Measurements from ENCODE around the gene BANK1.

Gene BANK1

DNA sequence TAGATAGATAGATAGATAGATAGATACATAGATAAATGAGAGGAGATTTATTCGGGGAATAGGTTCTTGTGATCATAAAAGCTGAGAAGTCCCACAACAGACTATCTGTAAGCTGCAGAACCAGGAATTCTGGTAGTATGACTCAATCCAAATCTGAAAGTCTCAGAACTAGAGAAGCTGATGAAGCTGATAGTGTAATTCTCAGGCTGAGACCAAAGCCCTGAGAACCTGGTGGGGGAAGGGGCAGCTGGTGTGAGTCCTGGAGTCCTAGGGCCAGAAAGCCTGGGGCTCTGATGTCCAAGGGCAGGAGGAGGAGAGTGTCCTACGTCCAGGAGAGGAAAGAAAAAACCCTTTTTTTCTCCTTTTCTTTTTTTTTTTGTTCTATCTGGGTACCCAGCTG, 8.0 kb upstream of the BANK1 start:
- H3K27me3 ChIP-seq (ENCODE audit: control insufficient read depth in 5 of 5, insufficient read depth in 4 of 5, low read length in 5 of 5) = no peaks in the 10 kb centered on the region
- no peak overlapping the region for H3K4me3 ChIP-seq (ENCODE audit: low read depth in 1 of 5, low read length in 5 of 5)
- no peak overlapping the region for H3K27ac ChIP-seq (ENCODE audit: low read depth, low read length)
- H3K36me3 ChIP-seq (ENCODE audit: control insufficient read depth in 5 of 5, insufficient read depth in 5 of 5, low read length in 5 of 5) = no peaks in the 10 kb centered on the region
- no peaks in the 10 kb centered on the region for H3K9me3 ChIP-seq (ENCODE audit: control insufficient read depth in 5 of 5, low read length in 5 of 5)
- no peaks in the 10 kb centered on the region for H3K4me1 ChIP-seq (ENCODE audit: control insufficient read depth in 5 of 5, insufficient read depth in 5 of 5, low read length in 5 of 5)
- no peak overlapping the region for H3K9ac ChIP-seq (ENCODE audit: low read length in 5 of 5)

DNA sequence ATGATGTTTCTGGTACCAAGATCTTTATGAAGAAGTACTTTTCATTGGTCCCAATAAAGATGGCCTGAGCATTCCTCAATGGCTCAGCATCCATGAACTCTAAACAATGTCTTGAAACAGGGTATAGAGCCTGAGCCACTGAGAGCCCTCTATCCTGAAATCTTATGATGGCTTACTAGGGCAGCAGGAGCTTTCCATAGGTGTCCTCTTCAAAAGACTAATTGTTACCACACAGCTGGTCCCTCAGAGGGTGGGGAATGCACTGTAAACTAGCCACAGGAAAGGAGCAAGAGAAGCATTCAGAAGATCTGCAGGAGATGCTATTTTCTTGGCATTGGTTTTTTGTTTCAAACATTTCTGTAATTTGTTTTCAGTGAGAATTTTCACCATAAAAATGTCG, 5.6 kb upstream of the BANK1 start:
- no peak overlapping the region for H3K9ac ChIP-seq (ENCODE audit: low read length in 5 of 5)
- no peak overlapping the region for H3K4me3 ChIP-seq (ENCODE audit: low read depth in 1 of 5, low read length in 5 of 5)
- no peaks in the 10 kb centered on the region for H3K36me3 ChIP-seq (ENCODE audit: control insufficient read depth in 5 of 5, insufficient read depth in 5 of 5, low read length in 5 of 5)
- no peaks in the 10 kb centered on the region for H3K4me1 ChIP-seq (ENCODE audit: control insufficient read depth in 5 of 5, insufficient read depth in 5 of 5, low read length in 5 of 5)
- H3K27ac ChIP-seq (ENCODE audit: low read depth, low read length) = no peak overlapping the region
- no peaks in the 10 kb centered on the region for H3K27me3 ChIP-seq (ENCODE audit: control insufficient read depth in 5 of 5, insufficient read depth in 4 of 5, low read length in 5 of 5)
- H3K9me3 ChIP-seq (ENCODE audit: control insufficient read depth in 5 of 5, low read length in 5 of 5) = no peaks in the 10 kb centered on the region

DNA sequence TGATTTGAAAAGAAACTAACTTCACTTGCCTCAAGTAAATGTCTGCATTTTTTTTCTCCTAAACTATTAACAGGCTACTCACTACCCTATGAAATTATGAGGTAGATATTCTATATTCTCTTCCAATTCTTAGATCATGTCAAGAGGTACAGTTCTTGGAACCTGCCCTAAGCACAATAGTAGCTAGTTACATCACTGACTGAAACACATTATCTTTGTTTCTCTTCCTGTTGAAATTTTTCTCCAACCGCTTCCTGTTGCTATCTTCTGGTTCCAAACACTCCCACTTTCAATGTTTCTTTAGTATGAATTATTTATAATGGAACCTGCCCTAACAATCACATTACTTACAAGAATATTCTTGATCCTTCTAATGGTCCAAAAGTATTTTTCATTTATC, 5.0 kb upstream of the BANK1 start:
- no peak overlapping the region for H3K9ac ChIP-seq (ENCODE audit: low read length in 5 of 5)
- no peak overlapping the region for H3K27ac ChIP-seq (ENCODE audit: low read depth, low read length)
- H3K9me3 ChIP-seq (ENCODE audit: control insufficient read depth in 5 of 5, low read length in 5 of 5) = no peaks in the 10 kb centered on the region
- H3K4me1 ChIP-seq (ENCODE audit: control insufficient read depth in 5 of 5, insufficient read depth in 5 of 5, low read length in 5 of 5) = peaks cover 0 to 4% (median 3%) of the 10 kb centered on the region in 5 donors
- H3K4me3 ChIP-seq (ENCODE audit: low read depth in 1 of 5, low read length in 5 of 5) = no peak overlapping the region
- no peaks in the 10 kb centered on the region for H3K27me3 ChIP-seq (ENCODE audit: control insufficient read depth in 5 of 5, insufficient read depth in 4 of 5, low read length in 5 of 5)
- no peaks in the 10 kb centered on the region for H3K36me3 ChIP-seq (ENCODE audit: control insufficient read depth in 5 of 5, insufficient read depth in 5 of 5, low read length in 5 of 5)

GRCh38 chr4:101787701-101788316, 2.7 kb upstream of the BANK1 start:
- no peaks in the 10 kb centered on the region for H3K36me3 ChIP-seq (ENCODE audit: control insufficient read depth in 5 of 5, insufficient read depth in 5 of 5, low read length in 5 of 5)
- H3K9ac ChIP-seq (ENCODE audit: low read length in 5 of 5) = no peak overlapping the region
- H3K27ac ChIP-seq (ENCODE audit: low read depth, low read length) = no peak overlapping the region
- H3K9me3 ChIP-seq (ENCODE audit: control insufficient read depth in 5 of 5, low read length in 5 of 5) = no peaks in the 10 kb centered on the region
- H3K27me3 ChIP-seq (ENCODE audit: control insufficient read depth in 5 of 5, insufficient read depth in 4 of 5, low read length in 5 of 5) = no peaks in the 10 kb centered on the region
- no peak overlapping the region for H3K4me3 ChIP-seq (ENCODE audit: low read depth in 1 of 5, low read length in 5 of 5)
- peaks cover 0 to 14% (median 11%) of the 10 kb centered on the region in 5 donors for H3K4me1 ChIP-seq (ENCODE audit: control insufficient read depth in 5 of 5, insufficient read depth in 5 of 5, low read length in 5 of 5)

DNA sequence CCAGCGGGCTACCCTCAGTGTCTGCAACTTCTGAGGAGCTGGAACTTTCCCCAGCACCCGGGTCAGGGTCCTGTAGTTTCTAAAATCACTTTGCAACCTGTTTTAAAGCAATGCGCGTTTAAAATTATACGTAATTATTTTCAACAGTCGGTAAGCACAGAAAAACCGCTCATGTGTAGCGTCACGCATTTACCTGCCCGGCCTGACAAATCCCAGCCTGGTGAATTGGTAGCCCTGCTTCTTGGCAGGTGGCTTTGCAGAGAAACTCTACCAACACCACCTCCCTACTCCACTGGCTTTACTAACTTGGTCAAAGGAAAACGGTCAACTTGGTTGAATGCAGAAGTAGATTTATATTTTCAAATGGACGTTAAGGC, 640 bp downstream of the BANK1 start:
- peak overlapping the region in 4 of 5 donors; percentile 67 to 86 (median 80) for H3K9ac ChIP-seq (ENCODE audit: low read length in 5 of 5)

DNA sequence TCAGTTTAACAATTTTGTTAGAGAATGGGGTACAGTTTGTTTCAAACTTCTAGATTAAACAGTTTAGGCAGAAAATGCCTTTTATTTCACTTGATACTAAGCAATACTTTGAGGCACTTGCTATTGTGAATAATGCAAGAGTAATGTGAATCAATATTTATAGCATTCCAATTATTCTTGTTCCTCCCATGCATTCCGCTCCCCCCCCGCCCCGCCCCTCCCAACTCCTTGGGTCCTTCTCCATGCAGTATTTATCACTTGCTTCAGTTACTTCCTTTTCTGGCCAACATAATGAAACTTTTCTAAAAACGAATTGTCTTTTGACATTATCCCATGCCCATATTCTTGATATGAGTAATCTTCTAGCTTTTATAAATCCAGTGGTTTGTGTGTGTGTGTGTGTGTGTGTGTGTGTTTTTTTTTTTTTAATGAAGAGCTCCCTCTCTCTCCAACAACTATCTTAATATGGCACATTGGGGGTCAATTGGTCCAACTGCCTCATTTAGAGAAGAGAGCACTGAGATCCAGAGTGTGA, 1.6 kb downstream of the BANK1 start:
- H3K9ac ChIP-seq (ENCODE audit: low read length in 5 of 5) = no peak overlapping the region
- H3K27ac ChIP-seq (ENCODE audit: low read depth, low read length) = no peak overlapping the region
- H3K36me3 ChIP-seq (ENCODE audit: control insufficient read depth in 5 of 5, insufficient read depth in 5 of 5, low read length in 5 of 5) = no peaks in the 10 kb centered on the region
- no peaks in the 10 kb centered on the region for H3K27me3 ChIP-seq (ENCODE audit: control insufficient read depth in 5 of 5, insufficient read depth in 4 of 5, low read length in 5 of 5)
- H3K9me3 ChIP-seq (ENCODE audit: control insufficient read depth in 5 of 5, low read length in 5 of 5) = no peaks in the 10 kb centered on the region
- no peak overlapping the region for H3K4me3 ChIP-seq (ENCODE audit: low read depth in 1 of 5, low read length in 5 of 5)
- peaks cover 0 to 14% (median 11%) of the 10 kb centered on the region in 5 donors for H3K4me1 ChIP-seq (ENCODE audit: control insufficient read depth in 5 of 5, insufficient read depth in 5 of 5, low read length in 5 of 5)

More for the DNA sequence above, 640 bp downstream of the BANK1 start:
- Histone ChIP-seq H3K27ac (ENCODE audit: low read depth, low read length) (peak overlapping the region; percentile 77), H3K4me1 (ENCODE audit: control insufficient read depth in 5 of 5, insufficient read depth in 5 of 5, low read length in 5 of 5) (peaks cover 0 to 14% (median 11%) of the 10 kb centered on the region in 5 donors), H3K9me3 (ENCODE audit: control insufficient read depth in 5 of 5, low read length in 5 of 5) (no peaks in the 10 kb centered on the region), H3K4me3 (ENCODE audit: low read depth in 1 of 5, low read length in 5 of 5) (peak overlapping the region; percentile 61 to 76 (median 72)), H3K36me3 (ENCODE audit: control insufficient read depth in 5 of 5, insufficient read depth in 5 of 5, low read length in 5 of 5) (no peaks in the 10 kb centered on the region), H3K27me3 (ENCODE audit: control insufficient read depth in 5 of 5, insufficient read depth in 4 of 5, low read length in 5 of 5) (no peaks in the 10 kb centered on the region)

DNA sequence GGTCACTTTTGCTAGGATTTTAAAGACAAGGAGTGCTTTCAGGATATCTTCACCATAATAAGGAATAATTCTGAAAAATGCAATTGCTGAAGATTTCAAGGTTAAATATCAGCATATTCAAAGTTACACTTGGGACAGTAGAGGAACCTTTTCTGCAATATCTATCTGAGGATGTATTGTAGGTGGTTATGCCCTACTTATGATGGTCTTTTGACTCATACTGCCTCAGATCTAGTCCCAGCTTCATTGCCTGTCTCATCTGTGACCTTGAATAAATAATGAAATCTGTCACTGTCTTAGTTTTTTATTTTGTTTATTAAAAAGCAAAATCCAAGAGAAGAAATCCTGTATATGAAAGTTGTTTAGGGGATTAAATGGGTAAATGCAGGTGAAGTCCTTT, 2.9 kb downstream of the BANK1 start:
- no peak overlapping the region for H3K27ac ChIP-seq (ENCODE audit: low read depth, low read length)
- no peaks in the 10 kb centered on the region for H3K27me3 ChIP-seq (ENCODE audit: control insufficient read depth in 5 of 5, insufficient read depth in 4 of 5, low read length in 5 of 5)
- no peak overlapping the region for H3K4me3 ChIP-seq (ENCODE audit: low read depth in 1 of 5, low read length in 5 of 5)
- H3K4me1 ChIP-seq (ENCODE audit: control insufficient read depth in 5 of 5, insufficient read depth in 5 of 5, low read length in 5 of 5) = peaks cover 0 to 14% (median 11%) of the 10 kb centered on the region in 5 donors
- no peak overlapping the region for H3K9ac ChIP-seq (ENCODE audit: low read length in 5 of 5)
- H3K9me3 ChIP-seq (ENCODE audit: control insufficient read depth in 5 of 5, low read length in 5 of 5) = peaks cover 0 to 4% (median 0%) of the 10 kb centered on the region in 5 donors
- H3K36me3 ChIP-seq (ENCODE audit: control insufficient read depth in 5 of 5, insufficient read depth in 5 of 5, low read length in 5 of 5) = no peaks in the 10 kb centered on the region

DNA sequence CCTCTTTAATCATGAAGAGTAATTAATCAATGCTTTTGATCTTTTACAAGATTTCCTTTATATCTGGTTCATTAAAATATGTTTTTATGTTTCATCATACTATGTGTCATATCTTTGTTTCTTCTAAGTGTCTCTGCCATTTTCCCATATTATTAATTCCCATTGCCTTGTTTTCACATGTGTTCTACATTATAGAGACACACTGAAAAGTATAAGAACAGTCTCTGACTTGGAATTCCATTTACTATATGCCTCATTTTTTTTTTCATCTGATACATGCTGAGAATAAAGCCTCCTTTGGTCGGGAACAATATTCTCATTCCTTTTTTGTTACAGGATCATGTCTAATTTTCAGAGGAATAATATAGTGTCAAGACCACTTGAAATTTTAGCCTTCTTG, 4.3 kb downstream of the BANK1 start:
- Histone ChIP-seq H3K9me3 (ENCODE audit: control insufficient read depth in 5 of 5, low read length in 5 of 5) (peaks cover 0 to 4% (median 0%) of the 10 kb centered on the region in 5 donors), H3K27me3 (ENCODE audit: control insufficient read depth in 5 of 5, insufficient read depth in 4 of 5, low read length in 5 of 5) (no peaks in the 10 kb centered on the region), H3K36me3 (ENCODE audit: control insufficient read depth in 5 of 5, insufficient read depth in 5 of 5, low read length in 5 of 5) (no peaks in the 10 kb centered on the region), H3K4me1 (ENCODE audit: control insufficient read depth in 5 of 5, insufficient read depth in 5 of 5, low read length in 5 of 5) (peaks cover 0 to 14% (median 11%) of the 10 kb centered on the region in 5 donors), H3K27ac (ENCODE audit: low read depth, low read length) (no peak overlapping the region), H3K4me3 (ENCODE audit: low read depth in 1 of 5, low read length in 5 of 5) (no peak overlapping the region), H3K9ac (ENCODE audit: low read length in 5 of 5) (no peak overlapping the region)

DNA sequence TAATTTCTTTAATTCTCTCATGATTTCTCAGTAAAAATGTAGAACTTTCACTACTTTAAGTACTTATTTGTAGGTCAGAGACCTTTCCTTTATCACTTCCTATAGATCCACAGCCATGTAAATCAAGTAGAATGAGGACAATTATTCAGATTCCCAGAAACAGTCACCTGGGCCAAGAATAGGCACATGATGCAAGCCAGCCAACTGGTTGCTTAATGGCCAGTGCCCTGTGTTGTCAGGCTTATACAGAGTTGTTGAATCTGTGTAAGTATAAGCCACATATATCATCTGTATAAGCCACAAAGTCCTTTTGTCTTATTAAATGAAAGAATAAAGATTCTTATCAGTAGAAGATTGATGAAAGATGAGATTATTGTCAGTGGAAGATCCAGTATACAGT, 5.2 kb downstream of the BANK1 start:
- Histone ChIP-seq H3K9me3 (ENCODE audit: control insufficient read depth in 5 of 5, low read length in 5 of 5) (peaks cover 0 to 4% (median 0%) of the 10 kb centered on the region in 5 donors), H3K27me3 (ENCODE audit: control insufficient read depth in 5 of 5, insufficient read depth in 4 of 5, low read length in 5 of 5) (no peaks in the 10 kb centered on the region), H3K27ac (ENCODE audit: low read depth, low read length) (no peak overlapping the region), H3K36me3 (ENCODE audit: control insufficient read depth in 5 of 5, insufficient read depth in 5 of 5, low read length in 5 of 5) (no peaks in the 10 kb centered on the region), H3K4me1 (ENCODE audit: control insufficient read depth in 5 of 5, insufficient read depth in 5 of 5, low read length in 5 of 5) (peaks cover 0 to 8% (median 6%) of the 10 kb centered on the region in 5 donors), H3K9ac (ENCODE audit: low read length in 5 of 5) (no peak overlapping the region), H3K4me3 (ENCODE audit: low read depth in 1 of 5, low read length in 5 of 5) (no peak overlapping the region)

DNA sequence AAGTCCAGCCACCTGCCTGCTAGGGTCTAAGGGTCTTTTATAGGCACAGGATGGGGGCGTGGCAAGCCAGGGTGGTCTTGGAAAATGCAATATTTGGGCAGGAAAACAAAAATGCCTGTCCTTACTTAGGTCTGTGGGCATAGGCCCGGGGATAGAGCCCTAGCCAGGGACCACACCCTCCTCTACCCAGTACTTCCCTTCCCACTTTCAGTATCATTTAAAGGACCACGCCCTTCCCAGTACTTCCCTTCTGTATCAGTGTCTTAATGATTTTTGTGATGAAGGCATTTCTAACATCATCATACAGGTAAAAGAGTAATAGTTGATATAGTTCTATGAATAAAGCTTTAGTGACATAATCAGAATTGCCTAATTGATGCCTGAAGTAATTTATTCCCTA, 11.4 kb downstream of the BANK1 start:
- Histone ChIP-seq H3K4me3 (ENCODE audit: low read depth in 1 of 5, low read length in 5 of 5) (no peak overlapping the region), H3K9ac (ENCODE audit: low read length in 5 of 5) (no peak overlapping the region), H3K36me3 (ENCODE audit: control insufficient read depth in 5 of 5, insufficient read depth in 5 of 5, low read length in 5 of 5) (no peaks in the 10 kb centered on the region), H3K9me3 (ENCODE audit: control insufficient read depth in 5 of 5, low read length in 5 of 5) (peaks cover 0 to 4% (median 0%) of the 10 kb centered on the region in 5 donors), H3K4me1 (ENCODE audit: control insufficient read depth in 5 of 5, insufficient read depth in 5 of 5, low read length in 5 of 5) (peaks cover 0 to 2% (median 0%) of the 10 kb centered on the region in 5 donors), H3K27me3 (ENCODE audit: control insufficient read depth in 5 of 5, insufficient read depth in 4 of 5, low read length in 5 of 5) (no peaks in the 10 kb centered on the region), H3K27ac (ENCODE audit: low read depth, low read length) (no peak overlapping the region)

All from subcutaneous abdominal adipose tissue (tissue), 5 donors.